GM12872 (cell line): ENCODE measurements around the gene ACVR1C.

ENCODE experiments used
- CTCF ChIP-seq: IDR thresholded peaks from 3 replicates; pipeline ENCODE4 v1.5.1; 2011; ENCODE audit warnings: low read depth, mild to moderate bottlenecking, low read length, moderate library complexity; ENCODE audit not compliant: insufficient read depth

The ACVR1C gene

GRCh38 chr2:157644776-157645175 is 16.1 kb upstream of the ACVR1C start:
- TF ChIP-seq CTCF: no peak

GRCh38 chr2:157631861-157632260 is 3.2 kb upstream of the ACVR1C start:
- TF ChIP-seq CTCF: no peak

- TF ChIP-seq CTCF: no peak
Observed at GRCh38 chr2:157627594-157628476, 829 bp downstream of the ACVR1C start.

- TF ChIP-seq CTCF: no peak
Observed at GRCh38 chr2:157625296-157625695, 3.4 kb downstream of the ACVR1C start.

- TF ChIP-seq CTCF: no peak
Observed at GRCh38 chr2:157620956-157621355, 7.7 kb downstream of the ACVR1C start.

- no peak for TF ChIP-seq CTCF
Observed at GRCh38 chr2:157611726-157612125, 16.9 kb downstream of the ACVR1C start.

GRCh38 chr2:157611110-157611509 is 17.6 kb downstream of the ACVR1C start:
- TF ChIP-seq CTCF: no peak

- no peak for TF ChIP-seq CTCF
Observed at GRCh38 chr2:157606534-157606933, 22.1 kb downstream of the ACVR1C start.
